Measurements from ENCODE around the gene ACD. TPM values are rescaled to one million over a fixed set of nuclear protein-coding genes. Genes with fewer than 3 reads are reported as not detected.
A peak's percentile ranks its signal among the peaks of the same experiment; 100 is the strongest.

Gene ACD
- total and polyA plus RNA-seq, 9 of the 15 experiments (the other 6 are each of a cell fraction or from before 2014, with no cell fraction given) = 4.2 to 47.4 (median 19.2) TPM

- TF ChIP-seq JUN (IDR thresholded peaks at IDR 0.05; ENCODE audit: borderline replicate concordance, low read depth, low read length) (peak; percentile 72), JUN (CRISPR knock-in tag; IDR thresholded peaks at IDR 0.05; ENCODE audit: borderline replicate concordance) (no peak), IRF9 (tag; IDR thresholded peaks at IDR 0.05) (peak; percentile 35; the same call in 1 of the 2 replicates), RCOR1 (IDR thresholded peaks at IDR 0.05; ENCODE audit: borderline replicate concordance in 1 of 2, low read depth in 2 of 2, low read length in 2 of 2) (peak in 1 of 2 experiments; percentile 93; a peak in 3 of 4 replicates), CSDE1 (IDR thresholded peaks at IDR 0.05) (peak in 1 of 2 experiments; percentile 73; a peak in 1 of 4 replicates), ZFP1 (CRISPR knock-in tag; IDR thresholded peaks at IDR 0.05) (no peak), HNRNPLL (IDR thresholded peaks at IDR 0.05; ENCODE audit: low read depth, low read length, poor library complexity, severe bottlenecking) (peak; percentile 24), HOMEZ (CRISPR knock-in tag; IDR thresholded peaks at IDR 0.05) (0 out of 2 replicates have a peak, but pooled peaks have one; percentile 47), NELFE (IDR thresholded peaks at IDR 0.05; ENCODE audit: insufficient read depth, insufficient read length) (no peak), ZNF274 (IDR thresholded peaks at IDR 0.05; ENCODE audit: borderline replicate concordance, low read depth, low read length) (no peak), RB1 (IDR thresholded peaks at IDR 0.05; ENCODE audit: low read depth) (peak; percentile 58; the same call in 1 of the 2 replicates), MAZ (CRISPR knock-in tag; conservative IDR thresholded peaks at IDR 0.05 in 1 of 2, IDR thresholded peaks at IDR 0.05 in 1 of 2) (peak in 1 of 2 experiments; percentile 78; a peak in 3 of 4 replicates), ATF1 (CRISPR knock-in tag; IDR thresholded peaks at IDR 0.05) (peak; percentile 94), ATF1 (tag; IDR thresholded peaks at IDR 0.05) (peak; percentile 97), TFAP4 (CRISPR knock-in tag; IDR thresholded peaks at IDR 0.05; ENCODE audit: borderline replicate concordance) (peak; percentile 55; the same call in 1 of the 2 replicates), VEZF1 (CRISPR knock-in tag; IDR thresholded peaks at IDR 0.05) (peak; percentile 68; the same call in 1 of the 2 replicates), KDM1A (IDR thresholded peaks at IDR 0.05) (peak in 1 of 2 experiments; percentile 24; a peak in 1 of 4 replicates), STAT6 (CRISPR knock-in tag; IDR thresholded peaks at IDR 0.05) (0 out of 2 replicates have a peak, but pooled peaks have one; percentile 76), HIVEP1 (CRISPR knock-in tag; IDR thresholded peaks at IDR 0.05) (no peak), TOE1 (IDR thresholded peaks at IDR 0.05; ENCODE audit: borderline replicate concordance) (peak; percentile 60; the same call in 1 of the 2 replicates), TOE1 (CRISPR knock-in tag; IDR thresholded peaks at IDR 0.05; ENCODE audit: borderline replicate concordance, low read depth) (no peak)
Observed at GRCh38 chr16:67660564-67661028, 536 bp upstream of the ACD start, which contains the start of gene PARD6A (continued).

Measured in K562 (cell line).